Measurements from ENCODE around the gene BAZ1B. TPM values are rescaled to one million over a fixed set of nuclear protein-coding genes. Genes with fewer than 3 reads are reported as not detected.
"Not testable (repeated sequence)": the region's sequence is repeated elsewhere in the genome, so short reads cannot be mapped to it uniquely, and the experiment has no call there.

The BAZ1B gene
- total and polyA plus RNA-seq, 8 donors = 51.7 to 84.8 (median 72.8) TPM

GRCh38 chr7:73567846-73568685, 46.0 kb upstream of the BAZ1B start:
- no peaks in the 10 kb centered on the region for H3K9me3 ChIP-seq
- H3K36me3 ChIP-seq = peaks cover 0 to 49% of the 10 kb centered on the region in 2 donors
- ATAC-seq (no peak), DNase-seq (no peak)
- H3K27ac ChIP-seq = no peak overlapping the region
- H3K4me3 ChIP-seq = no peak overlapping the region
- intact Hi-C loops (cut with DNase I) = no loop called here
- no peaks in the 10 kb centered on the region for H3K27me3 ChIP-seq
- TF ChIP-seq CTCF (IDR thresholded peaks at IDR 0.05) = no peak
- H3K4me1 ChIP-seq = peaks cover 0 to 14% of the 10 kb centered on the region in 2 donors

- no peaks in the 10 kb centered on the region for H3K27me3 ChIP-seq
- peaks cover 0 to 39% of the 10 kb centered on the region in 2 donors for H3K36me3 ChIP-seq
- H3K4me3 ChIP-seq = no peak overlapping the region
- intact Hi-C loops (cut with DNase I) = no loop called here
- H3K27ac ChIP-seq = no peak overlapping the region
- ATAC-seq (no peak), DNase-seq (no peak)
- peaks cover 0 to 14% of the 10 kb centered on the region in 2 donors for H3K4me1 ChIP-seq
- TF ChIP-seq CTCF (IDR thresholded peaks at IDR 0.05) = no peak
- H3K9me3 ChIP-seq = no peaks in the 10 kb centered on the region
Measured at GRCh38 chr7:73567140-73567539, 45.0 kb upstream of the BAZ1B start.

- H3K4me1 ChIP-seq = peaks cover 0 to 14% of the 10 kb centered on the region in 2 donors
- H3K27me3 ChIP-seq; ATAC-seq; H3K27ac ChIP-seq; H3K9me3 ChIP-seq; DNase-seq; intact Hi-C loops (cut with DNase I): not testable (repeated sequence)
- H3K4me3 ChIP-seq = peak overlapping the region; percentile 2 to 23
- H3K36me3 ChIP-seq = peaks cover 0 to 32% of the 10 kb centered on the region in 2 donors
Measured at GRCh38 chr7:73566431-73566830, 44.3 kb upstream of the BAZ1B start.

- intact Hi-C loops (cut with DNase I) = no loop called here
- H3K27ac ChIP-seq = no peak overlapping the region
- peak overlapping the region; percentile 2 to 23 for H3K4me3 ChIP-seq
- no peaks in the 10 kb centered on the region for H3K9me3 ChIP-seq
- no peak for DNase-seq
- peaks cover 0 to 26% of the 10 kb centered on the region in 2 donors for H3K36me3 ChIP-seq
- peaks cover 0 to 14% of the 10 kb centered on the region in 2 donors for H3K4me1 ChIP-seq
- TF ChIP-seq CTCF (IDR thresholded peaks at IDR 0.05) = no peak
- peak; percentile 19 for ATAC-seq
- no peaks in the 10 kb centered on the region for H3K27me3 ChIP-seq
Measured at GRCh38 chr7:73565675-73566340, 43.7 kb upstream of the BAZ1B start.

GRCh38 chr7:73560109-73560835, 38.2 kb upstream of the BAZ1B start:
- no peak overlapping the region for H3K4me3 ChIP-seq
- no peaks in the 10 kb centered on the region for H3K9me3 ChIP-seq
- no peaks in the 10 kb centered on the region for H3K36me3 ChIP-seq
- no peaks in the 10 kb centered on the region for H3K27me3 ChIP-seq
- peaks cover 12 to 23% of the 10 kb centered on the region in 2 donors for H3K4me1 ChIP-seq
- no peak overlapping the region for H3K27ac ChIP-seq
- no peak for TF ChIP-seq CTCF (IDR thresholded peaks at IDR 0.05)
- intact Hi-C loops (cut with DNase I) = no loop called here
- no peak for ATAC-seq
- no peak for DNase-seq

All from left lung (tissue), 10 donors.